SK-N-MC (cell line): ENCODE measurements around the gene SH3RF3.

Source experiments
- DNase-seq: peaks from one replicate; pipeline ENCODE4 v3.0.0-alpha.2; 2011; ENCODE audit warnings: low read depth, low spot score
- H3K27ac ChIP-seq: fragments of 200-600 bp; sonication (generic); 2 replicates; pipeline ENCODE4 v1.5.1; 2016; ENCODE audit warnings: mixed run types
- H3K36me3 ChIP-seq: fragments of 200-600 bp; sonication (generic); 2 replicates; pipeline ENCODE4 v1.6.1; 2017; ENCODE audit warnings: antibody characterized with exemption, low read length, mixed read lengths; ENCODE audit not compliant: insufficient read depth
- H3K4me3 ChIP-seq: fragments of 200-600 bp; sonication (generic); 2 replicates; pipeline ENCODE4 v1.5.1; 2016
- H3K9ac ChIP-seq: fragments of 200-600 bp; sonication (generic); 2 replicates; pipeline ENCODE4 v1.8.0; 2017; ENCODE audit warnings: mixed run types, mixed read lengths; ENCODE audit not compliant: insufficient read length
- H3K9me3 ChIP-seq: fragments of 200-600 bp; sonication (generic); 2 replicates; pipeline ENCODE4 v1.6.1; 2017; ENCODE audit warnings: low read depth, mild to moderate bottlenecking, antibody characterized with exemption, low read length, moderate library complexity, mixed read lengths
- EZH2 ChIP-seq: fragments of 200-600 bp; sonication (generic); IDR thresholded peaks from one replicate; pipeline ENCODE4 v1.6.1; 2017; ENCODE audit warnings: antibody characterized with exemption
- FOXP2 ChIP-seq: optimal IDR thresholded peaks from 2 replicates; pipeline ENCODE3; 2011; ENCODE audit warnings: mild to moderate bottlenecking, moderate library complexity; ENCODE audit not compliant: insufficient read depth; ENCODE audit errors: extremely low read length, control extremely low read depth
- POLR2AphosphoS5 ChIP-seq: IDR thresholded peaks from 2 replicates; pipeline ENCODE4 v1.6.1; 2012; ENCODE audit warnings: mild to moderate bottlenecking, low read depth, low read length, borderline replicate concordance

Gene SH3RF3

GRCh38 chr2:109297566-109298490 is 168.8 kb downstream of the SH3RF3 start:
- Histone ChIP-seq H3K4me3 (no peak overlapping the region), H3K9me3 (no peaks in the 10 kb centered on the region), H3K36me3 (no peaks in the 10 kb centered on the region), H3K27ac (no peak overlapping the region), H3K9ac (no peak overlapping the region)
- DNase-seq: no peak
- no peak for TF ChIP-seq FOXP2
- TF ChIP-seq POLR2AphosphoS5: no peak
- TF ChIP-seq EZH2: no peak

GRCh38 chr2:109298851-109299250 is 169.8 kb downstream of the SH3RF3 start:
- Histone ChIP-seq H3K9me3 (no peaks in the 10 kb centered on the region), H3K36me3 (no peaks in the 10 kb centered on the region), H3K4me3 (no peak overlapping the region), H3K27ac (no peak overlapping the region), H3K9ac (no peak overlapping the region)
- no peak for DNase-seq
- TF ChIP-seq FOXP2: no peak
- no peak for TF ChIP-seq POLR2AphosphoS5
- no peak for TF ChIP-seq EZH2

GRCh38 chr2:109299536-109299935 is 170.5 kb downstream of the SH3RF3 start:
- TF ChIP-seq FOXP2 (no peak), EZH2 (no peak), POLR2AphosphoS5 (no peak)
- Histone ChIP-seq H3K9ac (no peak overlapping the region), H3K27ac (no peak overlapping the region), H3K36me3 (no peaks in the 10 kb centered on the region), H3K9me3 (no peaks in the 10 kb centered on the region), H3K4me3 (no peak overlapping the region)
- no peak for DNase-seq

GRCh38 chr2:109300582-109300981 is 171.6 kb downstream of the SH3RF3 start:
- no peak overlapping the region for H3K27ac ChIP-seq
- TF ChIP-seq FOXP2 (no peak), POLR2AphosphoS5 (no peak), EZH2 (no peak)
- H3K9me3 ChIP-seq: no peaks in the 10 kb centered on the region
- no peak for DNase-seq
- no peak overlapping the region for H3K4me3 ChIP-seq
- H3K36me3 ChIP-seq: no peaks in the 10 kb centered on the region
- no peak overlapping the region for H3K9ac ChIP-seq

GRCh38 chr2:109301746-109302145 is 172.7 kb downstream of the SH3RF3 start:
- Histone ChIP-seq H3K36me3 (no peaks in the 10 kb centered on the region), H3K9ac (no peak overlapping the region), H3K27ac (no peak overlapping the region), H3K9me3 (no peaks in the 10 kb centered on the region), H3K4me3 (no peak overlapping the region)
- DNase-seq: no peak
- TF ChIP-seq FOXP2 (no peak), EZH2 (no peak), POLR2AphosphoS5 (no peak)

GRCh38 chr2:109302319-109302718 is 173.3 kb downstream of the SH3RF3 start:
- Histone ChIP-seq H3K27ac (no peak overlapping the region), H3K9me3 (no peaks in the 10 kb centered on the region), H3K4me3 (no peak overlapping the region), H3K36me3 (no peaks in the 10 kb centered on the region), H3K9ac (no peak overlapping the region)
- TF ChIP-seq EZH2 (no peak), POLR2AphosphoS5 (no peak), FOXP2 (no peak)
- DNase-seq: no peak

GRCh38 chr2:109304242-109304641 is 175.2 kb downstream of the SH3RF3 start:
- Histone ChIP-seq H3K9me3 (no peaks in the 10 kb centered on the region), H3K4me3 (no peak overlapping the region), H3K27ac (no peak overlapping the region), H3K36me3 (no peaks in the 10 kb centered on the region), H3K9ac (no peak overlapping the region)
- DNase-seq: no peak
- TF ChIP-seq EZH2: no peak
- no peak for TF ChIP-seq FOXP2
- no peak for TF ChIP-seq POLR2AphosphoS5

GRCh38 chr2:109304731-109305470 is 175.9 kb downstream of the SH3RF3 start:
- no peak overlapping the region for H3K4me3 ChIP-seq
- no peak for TF ChIP-seq POLR2AphosphoS5
- no peak for TF ChIP-seq FOXP2
- TF ChIP-seq EZH2: no peak
- H3K9me3 ChIP-seq: no peaks in the 10 kb centered on the region
- H3K27ac ChIP-seq: no peak overlapping the region
- no peak for DNase-seq
- H3K36me3 ChIP-seq: no peaks in the 10 kb centered on the region
- no peak overlapping the region for H3K9ac ChIP-seq

GRCh38 chr2:109305490-109306167 is 176.6 kb downstream of the SH3RF3 start:
- no peak overlapping the region for H3K4me3 ChIP-seq
- H3K9ac ChIP-seq: no peak overlapping the region
- H3K36me3 ChIP-seq: no peaks in the 10 kb centered on the region
- no peak overlapping the region for H3K27ac ChIP-seq
- H3K9me3 ChIP-seq: no peaks in the 10 kb centered on the region
- no peak for DNase-seq
- TF ChIP-seq EZH2: no peak
- TF ChIP-seq POLR2AphosphoS5: no peak
- no peak for TF ChIP-seq FOXP2
